ENCODE measurements around the gene ETS1. TPM values are rescaled to one million over a fixed set of nuclear protein-coding genes. Genes with fewer than 3 reads are reported as not detected.

The ETS1 gene
- total and polyA plus RNA-seq, 4 donors, result 20.7 to 154 (median 78.7) TPM

DNA sequence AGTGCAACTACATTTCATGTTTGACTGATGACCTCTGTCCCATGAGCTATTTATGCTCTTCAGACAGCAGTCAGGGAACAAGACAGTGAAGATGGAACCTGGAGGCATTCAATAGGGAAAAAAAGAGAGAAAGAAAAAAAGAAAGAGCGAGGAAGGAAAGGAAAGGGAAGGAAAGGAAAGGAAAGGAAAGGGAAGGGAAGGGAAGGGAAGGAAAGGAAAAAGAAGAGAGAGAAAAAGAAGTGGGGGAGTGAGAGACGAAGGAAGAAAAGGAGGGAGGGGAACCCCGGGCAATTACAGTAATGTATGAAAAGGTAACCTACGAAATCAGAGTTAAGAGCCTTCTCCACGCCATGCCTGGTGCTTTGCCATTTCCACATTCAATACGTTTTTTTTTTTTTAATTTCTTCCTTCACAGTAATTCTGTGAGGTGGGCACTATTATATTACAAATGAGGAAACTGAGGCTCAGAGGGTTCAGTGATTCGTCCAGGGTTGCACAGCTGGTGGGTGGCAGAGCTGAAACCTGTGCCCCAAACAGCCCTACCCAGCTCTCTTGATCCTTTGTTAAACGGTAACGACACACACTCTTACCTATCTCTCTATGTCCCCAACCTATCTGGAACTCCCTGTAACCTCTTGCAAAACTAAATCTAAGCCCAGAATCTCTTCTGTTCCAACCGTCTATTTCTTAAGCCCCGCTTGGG is 39.3 kb downstream of the ETS1 start:
- Histone ChIP-seq H3K4me1 (ENCODE audit: control insufficient read depth in 5 of 5, insufficient read depth in 5 of 5, low read length in 5 of 5) (peaks cover 9 to 57% (median 20%) of the 10 kb centered on the region in 5 donors), H3K4me3 (no peak overlapping the region), H3K9me3 (ENCODE audit: control insufficient read depth in 4 of 4, insufficient read depth in 3 of 4, low read length in 3 of 4) (no peaks in the 10 kb centered on the region), H3K27me3 (ENCODE audit: control insufficient read depth in 3 of 3, insufficient read depth in 3 of 3, low read length in 2 of 3) (no peaks in the 10 kb centered on the region), H3K27ac (ENCODE audit: low read depth in 1 of 2, low read length in 1 of 2) (peak overlapping the region; percentile 82 to 93), H3K36me3 (ENCODE audit: control insufficient read depth in 4 of 4, insufficient read depth in 4 of 4, low read length in 4 of 4) (no peaks in the 10 kb centered on the region), H3K9ac (ENCODE audit: insufficient read depth in 1 of 2, low read length in 2 of 2) (no peak overlapping the region)
- 25 to 39% methylated on average over 10 to 11 of the region's 11 CpGs for WGBS, 2 donors
- DNase-seq, result no peak
- TF ChIP-seq, protein P1, sequence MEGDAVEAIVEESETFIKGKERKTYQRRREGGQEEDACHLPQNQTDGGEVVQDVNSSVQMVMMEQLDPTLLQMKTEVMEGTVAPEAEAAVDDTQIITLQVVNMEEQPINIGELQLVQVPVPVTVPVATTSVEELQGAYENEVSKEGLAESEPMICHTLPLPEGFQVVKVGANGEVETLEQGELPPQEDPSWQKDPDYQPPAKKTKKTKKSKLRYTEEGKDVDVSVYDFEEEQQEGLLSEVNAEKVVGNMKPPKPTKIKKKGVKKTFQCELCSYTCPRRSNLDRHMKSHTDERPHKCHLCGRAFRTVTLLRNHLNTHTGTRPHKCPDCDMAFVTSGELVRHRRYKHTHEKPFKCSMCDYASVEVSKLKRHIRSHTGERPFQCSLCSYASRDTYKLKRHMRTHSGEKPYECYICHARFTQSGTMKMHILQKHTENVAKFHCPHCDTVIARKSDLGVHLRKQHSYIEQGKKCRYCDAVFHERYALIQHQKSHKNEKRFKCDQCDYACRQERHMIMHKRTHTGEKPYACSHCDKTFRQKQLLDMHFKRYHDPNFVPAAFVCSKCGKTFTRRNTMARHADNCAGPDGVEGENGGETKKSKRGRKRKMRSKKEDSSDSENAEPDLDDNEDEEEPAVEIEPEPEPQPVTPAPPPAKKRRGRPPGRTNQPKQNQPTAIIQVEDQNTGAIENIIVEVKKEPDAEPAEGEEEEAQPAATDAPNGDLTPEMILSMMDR (IDR thresholded peaks at IDR 0.05; ENCODE audit: control extremely low read depth, extremely low read depth), result no peak
- no peak for ATAC-seq (ENCODE audit: insufficient read depth, low FRiP score)

DNA sequence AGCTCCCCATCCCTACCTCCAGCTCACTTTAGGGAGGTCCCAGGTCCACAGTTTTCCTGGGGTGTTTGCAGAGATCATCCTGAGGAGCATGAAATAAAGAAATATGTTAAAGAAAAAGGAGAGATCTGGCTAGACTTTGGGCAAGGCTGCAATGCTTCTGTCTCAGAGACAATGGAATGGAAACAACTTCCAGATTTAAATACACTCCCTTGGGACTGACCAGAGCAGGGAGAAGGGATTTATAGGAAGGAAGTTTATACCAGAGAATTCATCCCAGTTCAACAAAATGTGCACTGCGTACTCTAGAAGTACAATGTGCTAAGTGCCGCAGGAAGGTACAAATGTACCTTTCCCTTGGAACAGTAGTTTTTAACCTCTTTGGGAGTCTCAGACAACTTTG is 40.4 kb downstream of the ETS1 start:
- H3K4me1 ChIP-seq (ENCODE audit: control insufficient read depth in 5 of 5, insufficient read depth in 5 of 5, low read length in 5 of 5), result peaks cover 9 to 51% (median 15%) of the 10 kb centered on the region in 5 donors
- ATAC-seq (ENCODE audit: insufficient read depth, low FRiP score), result no peak
- H3K9ac ChIP-seq (ENCODE audit: insufficient read depth in 1 of 2, low read length in 2 of 2), result no peak overlapping the region
- 73 to 89% methylated on average over 2 of the region's 2 CpGs for WGBS, 2 donors
- no peaks in the 10 kb centered on the region for H3K36me3 ChIP-seq (ENCODE audit: control insufficient read depth in 4 of 4, insufficient read depth in 4 of 4, low read length in 4 of 4)
- H3K27me3 ChIP-seq (ENCODE audit: control insufficient read depth in 3 of 3, insufficient read depth in 3 of 3, low read length in 2 of 3), result no peaks in the 10 kb centered on the region
- TF ChIP-seq, protein P1 (IDR thresholded peaks at IDR 0.05; ENCODE audit: control extremely low read depth, extremely low read depth), result no peak
- H3K4me3 ChIP-seq, result no peak overlapping the region
- peak overlapping the region in 1 of 2 donors; percentile 22 for H3K27ac ChIP-seq (ENCODE audit: low read depth in 1 of 2, low read length in 1 of 2)
- H3K9me3 ChIP-seq (ENCODE audit: control insufficient read depth in 4 of 4, insufficient read depth in 3 of 4, low read length in 3 of 4), result no peaks in the 10 kb centered on the region
- DNase-seq, result no peak

DNA sequence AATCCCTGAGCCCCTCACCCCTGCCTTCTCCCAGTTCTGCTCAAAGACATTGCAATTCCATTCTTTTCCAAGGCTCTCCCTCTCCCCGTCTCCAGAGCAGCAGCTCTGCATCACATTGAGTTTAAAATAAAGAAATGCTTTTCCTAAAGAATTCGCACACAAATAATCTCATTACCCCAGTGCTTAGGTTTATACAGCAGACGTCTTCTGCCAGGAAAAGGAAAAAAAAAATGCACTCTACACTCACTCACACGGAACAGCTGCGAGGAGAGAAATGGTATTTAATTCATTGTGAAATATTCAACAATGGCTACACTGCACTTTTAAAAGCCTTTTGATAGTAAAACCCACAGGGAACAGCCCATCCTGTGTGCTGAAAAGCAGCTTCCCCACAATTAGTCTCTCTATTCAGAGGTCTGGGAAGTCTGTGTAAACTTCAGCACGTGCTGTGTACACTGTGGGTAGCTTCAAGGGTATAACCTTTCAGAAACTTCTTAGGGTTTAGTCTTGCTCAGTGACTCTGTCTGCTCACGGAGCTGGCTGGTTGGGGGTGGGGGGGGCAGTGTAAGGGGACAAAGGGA is 42.8 kb downstream of the ETS1 start:
- no peak overlapping the region for H3K9ac ChIP-seq (ENCODE audit: insufficient read depth in 1 of 2, low read length in 2 of 2)
- no peaks in the 10 kb centered on the region for H3K36me3 ChIP-seq (ENCODE audit: control insufficient read depth in 4 of 4, insufficient read depth in 4 of 4, low read length in 4 of 4)
- TF ChIP-seq, protein P1 (IDR thresholded peaks at IDR 0.05; ENCODE audit: control extremely low read depth, extremely low read depth), result no peak
- H3K4me1 ChIP-seq (ENCODE audit: control insufficient read depth in 5 of 5, insufficient read depth in 5 of 5, low read length in 5 of 5), result peaks cover 8 to 47% (median 15%) of the 10 kb centered on the region in 5 donors
- no peaks in the 10 kb centered on the region for H3K27me3 ChIP-seq (ENCODE audit: control insufficient read depth in 3 of 3, insufficient read depth in 3 of 3, low read length in 2 of 3)
- peak overlapping the region; percentile 20 to 25 for H3K27ac ChIP-seq (ENCODE audit: low read depth in 1 of 2, low read length in 1 of 2)
- H3K4me3 ChIP-seq, result no peak overlapping the region
- no peaks in the 10 kb centered on the region for H3K9me3 ChIP-seq (ENCODE audit: control insufficient read depth in 4 of 4, insufficient read depth in 3 of 4, low read length in 3 of 4)
- DNase-seq (peak; percentile 64 to 97 (median 95)), ATAC-seq (ENCODE audit: insufficient read depth, low FRiP score) (peak; percentile 8)
- WGBS, 2 donors, result 8 to 9% methylated on average over 7 of the region's 7 CpGs

Data from lung (tissue), 12 donors.